ENCODE results near the gene ARID1B. TPM values are rescaled to one million over a fixed set of nuclear protein-coding genes. Genes with fewer than 3 reads are reported as not detected.

Gene ARID1B
- total RNA-seq, 1 experiment from 2014 or later = 58.8 TPM

DNA sequence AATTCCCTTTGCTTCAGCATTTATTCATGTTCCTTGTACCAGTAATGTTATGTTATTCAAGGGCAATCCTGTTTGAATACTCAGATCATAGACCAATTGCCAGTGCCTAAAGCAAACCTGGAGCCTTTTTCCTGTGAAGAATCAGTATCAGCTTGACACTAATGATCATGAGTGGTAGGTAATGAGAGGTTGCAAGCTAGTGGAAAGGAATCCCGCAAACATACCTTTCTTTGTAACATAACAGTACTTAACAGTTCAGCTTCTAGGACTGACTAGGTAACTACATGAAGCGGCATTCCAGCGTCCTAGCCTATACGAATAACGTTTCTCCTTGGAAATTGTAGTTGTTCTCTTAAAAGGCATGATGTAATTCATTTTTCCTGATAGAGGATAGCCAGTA, 292.4 kb downstream of the ARID1B start:
- no TSS peak for BruUV-seq (replicated peaks)
- H3K4me3 ChIP-seq (ENCODE audit: low read depth, low read length) = no peak overlapping the region
- H3K4me1 ChIP-seq = peaks cover 5% of the 10 kb centered on the region; the same call in 1 of the 2 replicates
- no peaks in the 10 kb centered on the region for H3K27me3 ChIP-seq (replicated peaks; ENCODE audit: control insufficient read depth, insufficient read depth, low read length)
- intact Hi-C loops (cut with micrococcal nuclease; ENCODE audit: unreplicated experiment) = no loop called here
- Mint-ChIP-seq H3K27ac (ENCODE audit: unreplicated experiment) (no peak overlapping the region), H3K4me3 (ENCODE audit: unreplicated experiment) (no peak overlapping the region), H3K4me1 (ENCODE audit: low read depth, unreplicated experiment) (peaks cover 17% of the 10 kb centered on the region), H3K27me3 (ENCODE audit: insufficient read depth, unreplicated experiment) (no peaks in the 10 kb centered on the region), H3K9me3 (ENCODE audit: unreplicated experiment) (no peaks in the 10 kb centered on the region), H3K36me3 (ENCODE audit: insufficient read depth, unreplicated experiment) (no peaks in the 10 kb centered on the region)
- ChIA-PET CTCF (no interaction called here), POLR2A (no interaction called here)
- no peak for DNase-seq
- no peaks in the 10 kb centered on the region for H3K36me3 ChIP-seq (ENCODE audit: control insufficient read depth, insufficient read depth, low read length)
- no peaks in the 10 kb centered on the region for H3K9me3 ChIP-seq
- TF ChIP-seq, protein P1, sequence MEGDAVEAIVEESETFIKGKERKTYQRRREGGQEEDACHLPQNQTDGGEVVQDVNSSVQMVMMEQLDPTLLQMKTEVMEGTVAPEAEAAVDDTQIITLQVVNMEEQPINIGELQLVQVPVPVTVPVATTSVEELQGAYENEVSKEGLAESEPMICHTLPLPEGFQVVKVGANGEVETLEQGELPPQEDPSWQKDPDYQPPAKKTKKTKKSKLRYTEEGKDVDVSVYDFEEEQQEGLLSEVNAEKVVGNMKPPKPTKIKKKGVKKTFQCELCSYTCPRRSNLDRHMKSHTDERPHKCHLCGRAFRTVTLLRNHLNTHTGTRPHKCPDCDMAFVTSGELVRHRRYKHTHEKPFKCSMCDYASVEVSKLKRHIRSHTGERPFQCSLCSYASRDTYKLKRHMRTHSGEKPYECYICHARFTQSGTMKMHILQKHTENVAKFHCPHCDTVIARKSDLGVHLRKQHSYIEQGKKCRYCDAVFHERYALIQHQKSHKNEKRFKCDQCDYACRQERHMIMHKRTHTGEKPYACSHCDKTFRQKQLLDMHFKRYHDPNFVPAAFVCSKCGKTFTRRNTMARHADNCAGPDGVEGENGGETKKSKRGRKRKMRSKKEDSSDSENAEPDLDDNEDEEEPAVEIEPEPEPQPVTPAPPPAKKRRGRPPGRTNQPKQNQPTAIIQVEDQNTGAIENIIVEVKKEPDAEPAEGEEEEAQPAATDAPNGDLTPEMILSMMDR (IDR thresholded peaks at IDR 0.05; ENCODE audit: insufficient read depth in 1 of 2, low read depth in 1 of 2, low read length in 1 of 2, severe bottlenecking in 1 of 2, unreplicated experiment in 1 of 2) = no peak

DNA sequence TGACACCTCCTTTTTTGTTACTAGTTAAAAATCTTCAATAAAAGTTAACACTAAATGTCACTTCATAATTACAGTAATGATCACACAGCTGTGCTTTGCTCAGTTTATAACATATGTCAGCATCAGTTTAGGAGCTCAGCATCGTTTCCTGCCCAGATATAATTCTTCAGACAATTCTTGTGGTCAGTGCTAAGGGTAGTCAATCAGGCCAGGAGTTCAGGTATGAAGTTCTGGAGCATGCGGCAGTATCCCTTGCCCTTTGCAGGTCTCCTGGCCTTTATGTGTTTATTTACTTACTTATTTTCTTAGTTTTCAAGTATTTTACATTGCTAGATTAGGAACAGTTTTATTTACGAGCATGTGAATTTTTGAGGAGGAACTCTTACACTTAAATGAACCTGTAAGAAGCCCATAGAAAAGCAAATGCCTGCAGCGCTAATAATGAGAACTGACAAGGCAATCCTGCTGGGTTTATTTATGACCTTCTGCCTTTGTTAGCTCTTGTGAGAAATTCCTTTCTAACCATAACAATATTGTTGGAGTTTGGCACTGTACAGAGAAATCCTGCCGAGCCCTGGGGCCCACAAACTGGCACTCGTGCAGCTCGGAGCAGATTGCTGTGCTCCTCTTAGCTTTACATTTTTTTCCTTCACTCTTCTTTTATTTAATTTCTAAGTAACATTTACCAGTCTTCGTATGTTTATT, 293.4 kb downstream of the ARID1B start:
- DNase-seq = no peak
- Histone ChIP-seq H3K36me3 (ENCODE audit: control insufficient read depth, insufficient read depth, low read length) (no peaks in the 10 kb centered on the region), H3K4me3 (ENCODE audit: low read depth, low read length) (no peak overlapping the region), H3K27me3 (replicated peaks; ENCODE audit: control insufficient read depth, insufficient read depth, low read length) (no peaks in the 10 kb centered on the region), H3K9me3 (no peaks in the 10 kb centered on the region), H3K4me1 (peaks cover 5% of the 10 kb centered on the region; the same call in 1 of the 2 replicates)
- Mint-ChIP-seq H3K4me3 (ENCODE audit: unreplicated experiment) (no peak overlapping the region), H3K27ac (ENCODE audit: unreplicated experiment) (no peak overlapping the region), H3K9me3 (ENCODE audit: unreplicated experiment) (no peaks in the 10 kb centered on the region), H3K4me1 (ENCODE audit: low read depth, unreplicated experiment) (peaks cover 17% of the 10 kb centered on the region), H3K27me3 (ENCODE audit: insufficient read depth, unreplicated experiment) (no peaks in the 10 kb centered on the region), H3K36me3 (ENCODE audit: insufficient read depth, unreplicated experiment) (no peaks in the 10 kb centered on the region)
- TF ChIP-seq, protein P1 (IDR thresholded peaks at IDR 0.05; ENCODE audit: insufficient read depth in 1 of 2, low read depth in 1 of 2, low read length in 1 of 2, severe bottlenecking in 1 of 2, unreplicated experiment in 1 of 2) = no peak
- ChIA-PET POLR2A (interaction anchor here (0.7 kb wide), 1 partner anchor 16 kb away, joined by 3 read pairs; no protein-coding TSS in a partner anchor), CTCF (no interaction called here)
- no TSS peak for BruUV-seq (replicated peaks)
- intact Hi-C loops (cut with micrococcal nuclease; ENCODE audit: unreplicated experiment) = no loop called here

DNA sequence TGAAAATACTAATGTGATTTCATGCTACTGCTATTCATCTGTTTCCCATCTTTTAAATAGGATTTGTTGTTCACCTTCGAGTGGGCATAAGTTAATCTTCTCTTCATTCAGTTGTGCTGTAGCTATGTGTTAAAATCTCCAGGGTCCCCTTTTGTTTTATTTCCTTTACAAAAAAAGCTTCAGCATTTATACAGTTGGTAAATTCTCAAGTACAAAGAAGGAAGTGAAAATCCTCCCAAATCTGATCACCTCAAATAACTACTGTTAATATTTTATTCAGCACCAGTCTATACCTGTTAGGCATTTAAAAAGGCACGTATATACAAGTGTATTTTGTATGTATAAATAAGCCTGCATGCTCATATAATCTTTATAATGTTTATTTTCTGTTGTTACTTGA, 294.9 kb downstream of the ARID1B start:
- Mint-ChIP-seq H3K27ac (ENCODE audit: unreplicated experiment) (no peak overlapping the region), H3K9me3 (ENCODE audit: unreplicated experiment) (no peaks in the 10 kb centered on the region), H3K4me1 (ENCODE audit: low read depth, unreplicated experiment) (peaks cover 17% of the 10 kb centered on the region), H3K4me3 (ENCODE audit: unreplicated experiment) (no peak overlapping the region), H3K36me3 (ENCODE audit: insufficient read depth, unreplicated experiment) (no peaks in the 10 kb centered on the region), H3K27me3 (ENCODE audit: insufficient read depth, unreplicated experiment) (no peaks in the 10 kb centered on the region)
- BruUV-seq (replicated peaks) = no TSS peak
- DNase-seq = no peak
- Histone ChIP-seq H3K4me3 (ENCODE audit: low read depth, low read length) (no peak overlapping the region), H3K4me1 (peaks cover 5% of the 10 kb centered on the region; the same call in 1 of the 2 replicates), H3K36me3 (ENCODE audit: control insufficient read depth, insufficient read depth, low read length) (no peaks in the 10 kb centered on the region), H3K27me3 (replicated peaks; ENCODE audit: control insufficient read depth, insufficient read depth, low read length) (no peaks in the 10 kb centered on the region), H3K9me3 (no peaks in the 10 kb centered on the region)
- POLR2A ChIA-PET = no interaction called here
- TF ChIP-seq, protein P1 (IDR thresholded peaks at IDR 0.05; ENCODE audit: insufficient read depth in 1 of 2, low read depth in 1 of 2, low read length in 1 of 2, severe bottlenecking in 1 of 2, unreplicated experiment in 1 of 2) = no peak
- CTCF ChIA-PET = no interaction called here
- intact Hi-C loops (cut with micrococcal nuclease; ENCODE audit: unreplicated experiment) = no loop called here

Measured in Caco-2 (cell line).